SK-N-MC (cell line): ENCODE measurements around the gene TESK1.
A peak's percentile ranks its signal among the peaks of the same experiment; 100 is the strongest.
"Not testable (repeated sequence)": the region's sequence is repeated elsewhere in the genome, so short reads cannot be mapped to it uniquely, and the experiment has no call there.

ENCODE experiments used
- DNase-seq: peaks from one replicate; pipeline ENCODE4 v3.0.0-alpha.2; 2011; ENCODE audit warnings: low read depth, low spot score
- H3K27ac ChIP-seq: fragments of 200-600 bp; sonication (generic); 2 replicates; pipeline ENCODE4 v1.5.1; 2016; ENCODE audit warnings: mixed run types
- H3K36me3 ChIP-seq: fragments of 200-600 bp; sonication (generic); 2 replicates; pipeline ENCODE4 v1.6.1; 2017; ENCODE audit warnings: antibody characterized with exemption, low read length, mixed read lengths; ENCODE audit not compliant: insufficient read depth
- H3K4me3 ChIP-seq: fragments of 200-600 bp; sonication (generic); 2 replicates; pipeline ENCODE4 v1.5.1; 2016
- H3K9ac ChIP-seq: fragments of 200-600 bp; sonication (generic); 2 replicates; pipeline ENCODE4 v1.8.0; 2017; ENCODE audit warnings: mixed run types, mixed read lengths; ENCODE audit not compliant: insufficient read length
- H3K9me3 ChIP-seq: fragments of 200-600 bp; sonication (generic); 2 replicates; pipeline ENCODE4 v1.6.1; 2017; ENCODE audit warnings: low read depth, mild to moderate bottlenecking, antibody characterized with exemption, low read length, moderate library complexity, mixed read lengths
- EZH2 ChIP-seq: fragments of 200-600 bp; sonication (generic); IDR thresholded peaks from one replicate; pipeline ENCODE4 v1.6.1; 2017; ENCODE audit warnings: antibody characterized with exemption
- FOXP2 ChIP-seq: optimal IDR thresholded peaks from 2 replicates; pipeline ENCODE3; 2011; ENCODE audit warnings: mild to moderate bottlenecking, moderate library complexity; ENCODE audit not compliant: insufficient read depth; ENCODE audit errors: extremely low read length, control extremely low read depth
- POLR2AphosphoS5 ChIP-seq: IDR thresholded peaks from 2 replicates; pipeline ENCODE4 v1.6.1; 2012; ENCODE audit warnings: mild to moderate bottlenecking, low read depth, low read length, borderline replicate concordance

TESK1 gene

GRCh38 chr9:35574578-35575122 lies 30.4 kb upstream of the TESK1 start:
- Histone ChIP-seq H3K36me3 (no peaks in the 10 kb centered on the region), H3K27ac (no peak overlapping the region), H3K4me3 (no peak overlapping the region), H3K9ac (no peak overlapping the region), H3K9me3 (no peaks in the 10 kb centered on the region)
- no peak for DNase-seq
- TF ChIP-seq POLR2AphosphoS5 = no peak
- TF ChIP-seq EZH2 = no peak
- no peak for TF ChIP-seq FOXP2

- no peak overlapping the region for H3K27ac ChIP-seq
- DNase-seq = no peak
- H3K9ac ChIP-seq = no peak overlapping the region
- TF ChIP-seq FOXP2 (no peak), EZH2 (no peak), POLR2AphosphoS5 (no peak)
- H3K36me3 ChIP-seq = no peaks in the 10 kb centered on the region
- no peaks in the 10 kb centered on the region for H3K9me3 ChIP-seq
- H3K4me3 ChIP-seq = no peak overlapping the region
Measured at GRCh38 chr9:35575478-35575877, 29.6 kb upstream of the TESK1 start.

- Histone ChIP-seq H3K36me3 (no peaks in the 10 kb centered on the region), H3K4me3 (no peak overlapping the region), H3K9me3 (no peaks in the 10 kb centered on the region), H3K9ac (no peak overlapping the region), H3K27ac (no peak overlapping the region)
- TF ChIP-seq FOXP2 (no peak), POLR2AphosphoS5 (no peak), EZH2 (no peak)
- no peak for DNase-seq
Measured at GRCh38 chr9:35577486-35577885, 27.6 kb upstream of the TESK1 start.

- Histone ChIP-seq H3K9ac (no peak overlapping the region), H3K36me3 (no peaks in the 10 kb centered on the region), H3K4me3 (no peak overlapping the region), H3K27ac (no peak overlapping the region), H3K9me3 (no peaks in the 10 kb centered on the region)
- DNase-seq = no peak
- TF ChIP-seq POLR2AphosphoS5 = no peak
- TF ChIP-seq EZH2 = no peak
- no peak for TF ChIP-seq FOXP2
Measured at GRCh38 chr9:35579130-35579529, 25.9 kb upstream of the TESK1 start.

- H3K4me3 ChIP-seq, H3K36me3 ChIP-seq, H3K9ac ChIP-seq, DNase-seq, H3K27ac ChIP-seq, H3K9me3 ChIP-seq: not testable (repeated sequence)
Measured at GRCh38 chr9:35579659-35580227, 25.3 kb upstream of the TESK1 start.

GRCh38 chr9:35583521-35583920 lies 21.5 kb upstream of the TESK1 start:
- H3K9me3 ChIP-seq = not testable (repeated sequence)

GRCh38 chr9:35584681-35585080 lies 20.4 kb upstream of the TESK1 start:
- DNase-seq = peak; percentile 55
- not testable (repeated sequence) for H3K36me3 ChIP-seq, H3K9ac ChIP-seq, H3K9me3 ChIP-seq
- Histone ChIP-seq H3K4me3 (peak overlapping the region; percentile 29), H3K27ac (peak overlapping the region; percentile 67; the same call in 1 of the 2 replicates)

More at GRCh38 chr9:35583521-35583920, 21.5 kb upstream of the TESK1 start:
- not testable (repeated sequence) for DNase-seq, H3K4me3 ChIP-seq, H3K36me3 ChIP-seq, H3K9ac ChIP-seq, H3K27ac ChIP-seq

- not testable (repeated sequence) for H3K9me3 ChIP-seq, H3K36me3 ChIP-seq, H3K4me3 ChIP-seq, H3K9ac ChIP-seq, DNase-seq, H3K27ac ChIP-seq
Measured at GRCh38 chr9:35588506-35588905, 16.6 kb upstream of the TESK1 start.

GRCh38 chr9:35593581-35593980 lies 11.5 kb upstream of the TESK1 start:
- H3K36me3 ChIP-seq = no peaks in the 10 kb centered on the region
- no peaks in the 10 kb centered on the region for H3K9me3 ChIP-seq
- H3K27ac ChIP-seq = no peak overlapping the region
- DNase-seq = no peak
- no peak overlapping the region for H3K4me3 ChIP-seq
- no peak for TF ChIP-seq EZH2
- no peak for TF ChIP-seq POLR2AphosphoS5
- TF ChIP-seq FOXP2 = no peak
- H3K9ac ChIP-seq = no peak overlapping the region

- no peaks in the 10 kb centered on the region for H3K36me3 ChIP-seq
- TF ChIP-seq EZH2 = no peak
- no peak for TF ChIP-seq POLR2AphosphoS5
- no peak for TF ChIP-seq FOXP2
Measured at GRCh38 chr9:35594471-35594870, 10.6 kb upstream of the TESK1 start.

GRCh38 chr9:35596907-35597306 lies 8.2 kb upstream of the TESK1 start:
- H3K36me3 ChIP-seq, H3K9ac ChIP-seq, H3K4me3 ChIP-seq, H3K27ac ChIP-seq, H3K9me3 ChIP-seq, DNase-seq: not testable (repeated sequence)

More at GRCh38 chr9:35594471-35594870, 10.6 kb upstream of the TESK1 start:
- no peak for DNase-seq
- no peaks in the 10 kb centered on the region for H3K9me3 ChIP-seq
- no peak overlapping the region for H3K4me3 ChIP-seq
- H3K9ac ChIP-seq = no peak overlapping the region
- H3K27ac ChIP-seq = no peak overlapping the region
